ENCODE results near the gene LECT2. TPM values are rescaled to one million over a fixed set of nuclear protein-coding genes. Genes with fewer than 3 reads are reported as not detected.

The LECT2 gene
- total and polyA plus RNA-seq, 9 donors = 0.11 to 0.47 (median 0.27) TPM; not detected in 4

DNA sequence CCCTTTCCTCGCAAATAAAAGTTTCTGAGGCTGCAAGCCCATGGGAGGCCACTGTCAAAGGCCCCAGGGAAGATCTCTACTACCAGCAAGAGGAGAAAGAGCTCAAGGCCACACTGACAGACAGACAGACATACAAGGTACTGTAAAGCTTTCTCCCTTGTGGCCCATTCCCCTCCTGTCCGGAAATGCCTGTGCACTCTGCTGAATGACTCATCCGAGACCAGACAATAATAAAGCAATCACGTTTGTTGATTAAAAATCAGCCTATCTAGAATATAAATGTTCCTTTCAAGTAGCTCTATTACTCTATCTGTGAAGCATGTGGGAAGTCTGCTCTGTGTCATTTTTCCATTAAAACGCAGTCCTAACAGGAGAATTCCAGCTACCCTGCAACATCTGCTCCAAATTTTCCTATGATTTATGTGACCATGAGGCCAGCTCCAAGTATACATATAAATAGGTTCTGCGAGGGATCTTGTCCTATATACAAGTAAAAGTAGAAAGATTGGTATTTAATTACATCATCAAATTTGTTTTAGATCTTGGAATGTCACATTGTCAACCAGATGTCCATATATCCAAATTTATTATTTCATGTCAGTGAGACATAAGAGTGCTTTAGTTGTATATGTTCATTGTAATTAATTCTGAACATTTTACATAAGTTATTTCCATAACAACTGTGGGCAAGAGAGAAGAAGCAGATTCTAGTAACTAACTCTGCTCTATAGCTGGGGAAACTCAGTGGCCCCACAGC, 39.3 kb upstream of the LECT2 start:
- H3K36me3 ChIP-seq (ENCODE audit: control insufficient read depth, insufficient read depth, low read length) = no peaks in the 10 kb centered on the region
- 17% methylated on average over 2 of the region's 6 CpGs for whole genome bisulfite sequencing (ENCODE audit: insufficient coverage)
- no peak overlapping the region for H3K4me3 ChIP-seq (ENCODE audit: low read length)
- no peaks in the 10 kb centered on the region for H3K27me3 ChIP-seq (ENCODE audit: control insufficient read depth, insufficient read depth, low read length)
- H3K9me3 ChIP-seq (replicated peaks; ENCODE audit: control insufficient read depth, low read depth, low read length) = no peaks in the 10 kb centered on the region
- H3K4me1 ChIP-seq (ENCODE audit: control insufficient read depth, insufficient read depth, low read length) = peaks cover 30% of the 10 kb centered on the region
- DNase-seq = peak; percentile 96
- peak overlapping the region; percentile 89 for H3K27ac ChIP-seq (ENCODE audit: low read length)

GRCh38 chr5:135993335-135993879, 38.6 kb upstream of the LECT2 start:
- Histone ChIP-seq H3K4me1 (ENCODE audit: control insufficient read depth, insufficient read depth, low read length) (peaks cover 30% of the 10 kb centered on the region), H3K27ac (ENCODE audit: low read length) (peak overlapping the region; percentile 89), H3K4me3 (ENCODE audit: low read length) (no peak overlapping the region), H3K9me3 (replicated peaks; ENCODE audit: control insufficient read depth, low read depth, low read length) (no peaks in the 10 kb centered on the region), H3K27me3 (ENCODE audit: control insufficient read depth, insufficient read depth, low read length) (no peaks in the 10 kb centered on the region), H3K36me3 (ENCODE audit: control insufficient read depth, insufficient read depth, low read length) (no peaks in the 10 kb centered on the region)
- peak; percentile 89 for DNase-seq
- 44% methylated on average over 3 of the region's 6 CpGs for WGBS (ENCODE audit: insufficient coverage)

DNA sequence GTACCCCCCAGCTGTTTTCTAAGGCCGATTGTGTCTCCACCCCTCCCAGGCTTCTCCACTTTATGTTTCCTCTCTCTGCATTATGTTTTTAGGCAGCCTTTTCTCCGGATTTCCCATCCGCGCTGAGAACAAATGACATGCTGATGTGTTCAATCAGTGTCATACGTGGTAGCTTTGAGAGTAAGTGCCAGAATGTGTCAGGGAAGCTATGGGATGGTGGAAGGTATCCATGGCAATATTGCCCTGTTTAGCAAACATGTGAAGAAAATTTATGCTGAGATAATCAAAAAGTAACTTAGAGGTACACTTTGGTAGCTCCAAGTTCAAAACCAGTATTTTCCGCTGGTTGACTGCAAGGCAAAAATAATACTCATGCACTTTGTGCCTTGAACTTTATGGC, 36.6 kb upstream of the LECT2 start:
- H3K27ac ChIP-seq (ENCODE audit: low read length) = no peak overlapping the region
- no peaks in the 10 kb centered on the region for H3K9me3 ChIP-seq (replicated peaks; ENCODE audit: control insufficient read depth, low read depth, low read length)
- no peaks in the 10 kb centered on the region for H3K27me3 ChIP-seq (ENCODE audit: control insufficient read depth, insufficient read depth, low read length)
- no peak overlapping the region for H3K4me3 ChIP-seq (ENCODE audit: low read length)
- WGBS (ENCODE audit: insufficient coverage) = 61% methylated on average over 5 of the region's 6 CpGs
- DNase-seq = peak; percentile 64
- peaks cover 33% of the 10 kb centered on the region for H3K4me1 ChIP-seq (ENCODE audit: control insufficient read depth, insufficient read depth, low read length)
- H3K36me3 ChIP-seq (ENCODE audit: control insufficient read depth, insufficient read depth, low read length) = no peaks in the 10 kb centered on the region

DNA sequence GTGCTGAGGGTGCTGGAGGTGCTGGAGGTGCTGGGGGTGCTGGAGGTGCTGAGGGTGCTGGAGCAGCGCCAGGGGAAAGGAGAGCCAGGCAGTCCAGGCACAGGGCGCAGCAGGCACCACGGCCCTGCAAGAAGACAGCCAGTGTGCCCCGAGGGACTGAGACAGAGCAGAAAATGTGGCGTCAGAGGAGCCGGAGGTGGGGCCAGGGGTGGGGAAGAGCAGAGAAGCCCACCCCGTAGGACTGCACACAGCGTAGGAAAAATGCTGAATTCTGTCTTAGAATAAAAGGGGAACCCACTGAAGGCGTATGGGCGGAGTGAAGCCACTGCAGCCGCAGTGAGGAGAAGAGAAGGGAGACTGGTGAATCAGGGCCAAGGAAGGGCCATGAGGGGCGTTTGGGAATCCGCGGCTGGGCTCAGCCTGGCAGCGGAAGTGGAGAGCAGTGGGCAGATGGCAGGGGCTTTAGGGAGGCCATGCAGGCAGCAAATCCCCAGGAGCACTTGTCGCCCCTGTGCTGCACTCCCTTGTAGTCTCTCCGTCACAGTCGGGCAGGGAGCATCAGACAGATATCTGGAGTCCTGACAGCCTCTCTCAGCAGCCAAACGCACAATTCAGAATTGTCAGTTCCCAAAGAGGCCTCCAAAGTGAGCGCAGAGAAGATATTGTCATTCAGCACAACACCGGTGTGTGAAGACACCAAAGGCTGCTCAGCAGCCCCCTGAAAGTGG, 35.9 kb upstream of the LECT2 start:
- no peaks in the 10 kb centered on the region for H3K27me3 ChIP-seq (ENCODE audit: control insufficient read depth, insufficient read depth, low read length)
- H3K27ac ChIP-seq (ENCODE audit: low read length) = no peak overlapping the region
- peak; percentile 50 for DNase-seq
- H3K4me1 ChIP-seq (ENCODE audit: control insufficient read depth, insufficient read depth, low read length) = peaks cover 33% of the 10 kb centered on the region
- H3K4me3 ChIP-seq (ENCODE audit: low read length) = no peak overlapping the region
- 48% methylated on average over 18 of the region's 21 CpGs for WGBS (ENCODE audit: insufficient coverage)
- no peaks in the 10 kb centered on the region for H3K9me3 ChIP-seq (replicated peaks; ENCODE audit: control insufficient read depth, low read depth, low read length)
- H3K36me3 ChIP-seq (ENCODE audit: control insufficient read depth, insufficient read depth, low read length) = no peaks in the 10 kb centered on the region

- H3K9me3 ChIP-seq (replicated peaks; ENCODE audit: control insufficient read depth, low read depth, low read length) = no peaks in the 10 kb centered on the region
- no peak overlapping the region for H3K27ac ChIP-seq (ENCODE audit: low read length)
- H3K27me3 ChIP-seq (ENCODE audit: control insufficient read depth, insufficient read depth, low read length) = no peaks in the 10 kb centered on the region
- WGBS (ENCODE audit: insufficient coverage) = 100% methylated on average over 2 of the region's 7 CpGs
- no peaks in the 10 kb centered on the region for H3K36me3 ChIP-seq (ENCODE audit: control insufficient read depth, insufficient read depth, low read length)
- peak; percentile 2 for DNase-seq
- H3K4me1 ChIP-seq (ENCODE audit: control insufficient read depth, insufficient read depth, low read length) = peaks cover 30% of the 10 kb centered on the region
- H3K4me3 ChIP-seq (ENCODE audit: low read length) = no peak overlapping the region
Measured at GRCh38 chr5:135989686-135990085, 34.9 kb upstream of the LECT2 start.

GRCh38 chr5:135988546-135988945, 33.8 kb upstream of the LECT2 start:
- peak; percentile 11 for DNase-seq
- Histone ChIP-seq H3K36me3 (ENCODE audit: control insufficient read depth, insufficient read depth, low read length) (no peaks in the 10 kb centered on the region), H3K4me3 (ENCODE audit: low read length) (no peak overlapping the region), H3K9me3 (replicated peaks; ENCODE audit: control insufficient read depth, low read depth, low read length) (no peaks in the 10 kb centered on the region), H3K27me3 (ENCODE audit: control insufficient read depth, insufficient read depth, low read length) (no peaks in the 10 kb centered on the region), H3K4me1 (ENCODE audit: control insufficient read depth, insufficient read depth, low read length) (peaks cover 26% of the 10 kb centered on the region), H3K27ac (ENCODE audit: low read length) (no peak overlapping the region)
- no CpG with 5 or more reads among the region's 3 CpGs for WGBS (ENCODE audit: insufficient coverage)

DNA sequence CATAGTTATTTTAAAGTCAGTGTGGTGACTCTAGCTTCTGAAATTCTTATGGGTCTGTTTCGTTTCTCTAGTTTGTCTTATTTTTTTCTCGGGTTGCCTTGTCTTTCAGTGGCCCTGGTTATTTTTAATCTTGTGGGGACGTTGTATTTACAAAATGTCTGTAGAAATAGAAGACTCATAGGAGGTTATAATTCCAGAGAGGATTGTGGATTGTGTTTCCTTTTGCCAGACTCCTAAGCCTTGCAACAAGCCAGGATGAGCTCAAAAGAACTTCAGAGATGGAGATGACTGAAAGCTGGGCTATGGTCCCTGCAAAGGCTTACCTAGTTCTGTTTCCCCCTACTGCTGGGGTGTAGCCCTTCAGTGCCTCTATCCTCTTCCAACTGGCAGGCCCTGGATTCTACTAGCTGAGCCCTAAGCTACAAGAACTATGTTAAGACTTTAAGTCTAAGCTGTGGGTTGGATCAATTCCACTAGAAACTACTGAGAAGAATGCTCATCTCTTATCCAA, 32.2 kb upstream of the LECT2 start:
- no peaks in the 10 kb centered on the region for H3K36me3 ChIP-seq (ENCODE audit: control insufficient read depth, insufficient read depth, low read length)
- peaks cover 20% of the 10 kb centered on the region for H3K4me1 ChIP-seq (ENCODE audit: control insufficient read depth, insufficient read depth, low read length)
- no CpG with 5 or more reads among the region's 3 CpGs for WGBS (ENCODE audit: insufficient coverage)
- peak overlapping the region; percentile 78 for H3K27ac ChIP-seq (ENCODE audit: low read length)
- no peak overlapping the region for H3K4me3 ChIP-seq (ENCODE audit: low read length)
- H3K9me3 ChIP-seq (replicated peaks; ENCODE audit: control insufficient read depth, low read depth, low read length) = no peaks in the 10 kb centered on the region
- DNase-seq = peak; percentile 85
- no peaks in the 10 kb centered on the region for H3K27me3 ChIP-seq (ENCODE audit: control insufficient read depth, insufficient read depth, low read length)

GRCh38 chr5:135986401-135986800, 31.6 kb upstream of the LECT2 start:
- H3K4me3 ChIP-seq (ENCODE audit: low read length) = no peak overlapping the region
- peaks cover 19% of the 10 kb centered on the region for H3K4me1 ChIP-seq (ENCODE audit: control insufficient read depth, insufficient read depth, low read length)
- H3K36me3 ChIP-seq (ENCODE audit: control insufficient read depth, insufficient read depth, low read length) = no peaks in the 10 kb centered on the region
- 80% methylated on average over 1 of the region's 3 CpGs for WGBS (ENCODE audit: insufficient coverage)
- H3K27me3 ChIP-seq (ENCODE audit: control insufficient read depth, insufficient read depth, low read length) = no peaks in the 10 kb centered on the region
- H3K9me3 ChIP-seq (replicated peaks; ENCODE audit: control insufficient read depth, low read depth, low read length) = no peaks in the 10 kb centered on the region
- DNase-seq = peak; percentile 13
- peak overlapping the region; percentile 78 for H3K27ac ChIP-seq (ENCODE audit: low read length)

DNA sequence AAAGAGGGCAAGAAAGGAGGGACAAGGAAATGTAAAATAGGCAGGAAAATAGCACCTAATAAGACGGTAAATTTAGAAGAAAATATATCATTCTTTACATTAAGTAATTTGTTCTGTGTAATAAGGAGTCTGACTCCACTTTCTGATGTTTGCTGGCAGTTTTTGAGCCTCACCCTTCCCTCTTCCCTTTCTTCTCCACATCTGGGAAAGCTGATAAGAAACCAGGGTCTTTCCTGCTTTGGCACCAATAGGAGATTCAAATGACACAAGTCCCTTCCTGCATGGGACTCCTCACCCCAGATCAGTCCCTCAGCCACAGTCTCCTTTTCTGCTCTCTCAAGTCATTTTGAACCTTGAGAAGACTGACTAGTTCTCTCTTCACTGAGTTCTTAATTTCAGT, 31.2 kb upstream of the LECT2 start:
- H3K9me3 ChIP-seq (replicated peaks; ENCODE audit: control insufficient read depth, low read depth, low read length) = no peaks in the 10 kb centered on the region
- no peaks in the 10 kb centered on the region for H3K36me3 ChIP-seq (ENCODE audit: control insufficient read depth, insufficient read depth, low read length)
- H3K4me1 ChIP-seq (ENCODE audit: control insufficient read depth, insufficient read depth, low read length) = peaks cover 17% of the 10 kb centered on the region
- peak; percentile 4 for DNase-seq
- no CpG with 5 or more reads among the region's 1 CpG for WGBS (ENCODE audit: insufficient coverage)
- H3K4me3 ChIP-seq (ENCODE audit: low read length) = no peak overlapping the region
- H3K27me3 ChIP-seq (ENCODE audit: control insufficient read depth, insufficient read depth, low read length) = no peaks in the 10 kb centered on the region
- H3K27ac ChIP-seq (ENCODE audit: low read length) = no peak overlapping the region

DNA sequence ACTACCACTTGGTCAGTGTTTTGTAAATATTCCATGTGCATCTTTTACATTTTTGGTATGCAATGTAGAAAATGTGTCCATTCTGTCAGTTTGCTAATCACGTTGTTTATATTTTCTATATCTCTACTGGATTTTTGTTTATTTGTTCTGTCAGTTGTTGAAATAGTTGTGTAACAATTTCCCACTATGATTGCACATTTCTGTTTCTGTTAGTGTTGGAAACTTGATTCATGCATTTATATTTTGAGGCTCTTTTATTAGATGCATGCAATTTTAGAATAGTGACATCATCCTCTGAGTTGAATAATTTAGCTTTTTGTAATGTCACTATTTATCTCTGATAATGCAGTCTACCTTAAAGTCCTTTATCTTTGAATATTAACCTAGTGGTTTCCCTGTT, 25.8 kb upstream of the LECT2 start:
- Histone ChIP-seq H3K4me3 (ENCODE audit: low read length) (no peak overlapping the region), H3K9me3 (replicated peaks; ENCODE audit: control insufficient read depth, low read depth, low read length) (no peaks in the 10 kb centered on the region), H3K4me1 (ENCODE audit: control insufficient read depth, insufficient read depth, low read length) (peaks cover 8% of the 10 kb centered on the region), H3K27ac (ENCODE audit: low read length) (peak overlapping the region; percentile 90), H3K36me3 (ENCODE audit: control insufficient read depth, insufficient read depth, low read length) (no peaks in the 10 kb centered on the region), H3K27me3 (ENCODE audit: control insufficient read depth, insufficient read depth, low read length) (no peaks in the 10 kb centered on the region)
- no CpG with 5 or more reads among the region's 1 CpG for WGBS (ENCODE audit: insufficient coverage)
- peak; percentile 55 for DNase-seq
